Measurements from ENCODE around the gene TEC. TPM values are rescaled to one million over a fixed set of nuclear protein-coding genes. Genes with fewer than 3 reads are reported as not detected.
"Not testable (repeated sequence)": the region's sequence is repeated elsewhere in the genome, so short reads cannot be mapped to it uniquely, and the experiment has no call there.

Gene TEC
- total and polyA plus RNA-seq, 12 donors, result 1.4 to 8.0 (median 4.7) TPM

GRCh38 chr4:48299560-48299959 lies 29.9 kb upstream of the TEC start:
- DNase-seq, result no peak
- WGBS, 4 donors, result 81 to 87% (median 84%) methylated on average over 4 of the region's 4 CpGs
- peaks cover 6% of the 10 kb centered on the region for H3K27me3 ChIP-seq
- H3K4me3 ChIP-seq, result no peak overlapping the region
- H3K27ac ChIP-seq, result no peak overlapping the region
- intact Hi-C loops (cut with DNase I), result no loop called here
- TF ChIP-seq, protein P1, sequence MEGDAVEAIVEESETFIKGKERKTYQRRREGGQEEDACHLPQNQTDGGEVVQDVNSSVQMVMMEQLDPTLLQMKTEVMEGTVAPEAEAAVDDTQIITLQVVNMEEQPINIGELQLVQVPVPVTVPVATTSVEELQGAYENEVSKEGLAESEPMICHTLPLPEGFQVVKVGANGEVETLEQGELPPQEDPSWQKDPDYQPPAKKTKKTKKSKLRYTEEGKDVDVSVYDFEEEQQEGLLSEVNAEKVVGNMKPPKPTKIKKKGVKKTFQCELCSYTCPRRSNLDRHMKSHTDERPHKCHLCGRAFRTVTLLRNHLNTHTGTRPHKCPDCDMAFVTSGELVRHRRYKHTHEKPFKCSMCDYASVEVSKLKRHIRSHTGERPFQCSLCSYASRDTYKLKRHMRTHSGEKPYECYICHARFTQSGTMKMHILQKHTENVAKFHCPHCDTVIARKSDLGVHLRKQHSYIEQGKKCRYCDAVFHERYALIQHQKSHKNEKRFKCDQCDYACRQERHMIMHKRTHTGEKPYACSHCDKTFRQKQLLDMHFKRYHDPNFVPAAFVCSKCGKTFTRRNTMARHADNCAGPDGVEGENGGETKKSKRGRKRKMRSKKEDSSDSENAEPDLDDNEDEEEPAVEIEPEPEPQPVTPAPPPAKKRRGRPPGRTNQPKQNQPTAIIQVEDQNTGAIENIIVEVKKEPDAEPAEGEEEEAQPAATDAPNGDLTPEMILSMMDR (IDR thresholded peaks at IDR 0.05), result no peak
- no peak for TF ChIP-seq POLR2A (IDR thresholded peaks at IDR 0.05)
- H3K4me1 ChIP-seq (replicated peaks in 1 of 2), result no peaks in the 10 kb centered on the region
- no peaks in the 10 kb centered on the region for H3K36me3 ChIP-seq (replicated peaks in 1 of 2)
- no peaks in the 10 kb centered on the region for H3K9me3 ChIP-seq (replicated peaks in 1 of 3)

DNA sequence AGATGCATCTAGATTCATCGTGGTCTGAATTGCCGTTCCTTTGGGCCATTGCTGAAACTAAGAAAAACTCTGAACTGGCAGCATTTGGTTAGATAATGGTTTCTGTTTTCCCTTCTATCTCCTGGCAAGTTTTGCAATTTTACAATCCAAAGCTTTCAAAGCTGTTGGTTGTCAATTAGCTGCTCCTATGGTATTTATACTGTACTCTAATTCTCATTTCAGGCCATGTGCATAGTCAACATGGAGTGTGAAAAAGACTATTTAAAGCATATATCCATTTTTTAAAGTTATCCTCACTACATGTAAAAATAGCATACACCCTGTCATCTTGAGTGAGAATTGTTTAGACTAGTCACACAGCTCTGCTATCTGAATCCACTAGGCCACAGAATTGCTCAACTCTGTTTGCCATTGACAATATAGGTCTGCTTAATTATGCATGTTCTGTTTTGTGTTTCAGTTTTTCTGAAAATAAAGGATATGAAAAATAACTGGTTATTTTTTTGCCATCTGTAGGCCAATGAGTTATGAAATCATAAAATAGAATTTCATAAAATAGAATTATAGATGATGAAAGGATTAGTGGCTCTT lies 27.7 kb upstream of the TEC start:
- H3K27me3 ChIP-seq, result no peaks in the 10 kb centered on the region
- H3K36me3 ChIP-seq (replicated peaks in 1 of 2), result no peaks in the 10 kb centered on the region
- DNase-seq, result no peak
- H3K4me3 ChIP-seq, result no peak overlapping the region
- intact Hi-C loops (cut with DNase I), result no loop called here
- H3K27ac ChIP-seq, result no peak overlapping the region
- TF ChIP-seq, protein P1 (IDR thresholded peaks at IDR 0.05), result no peak
- TF ChIP-seq POLR2A (IDR thresholded peaks at IDR 0.05), result no peak
- WGBS, 4 donors, result 85 to 93% (median 91%) methylated on average over 2 of the region's 2 CpGs
- no peaks in the 10 kb centered on the region for H3K4me1 ChIP-seq (replicated peaks in 1 of 2)
- no peaks in the 10 kb centered on the region for H3K9me3 ChIP-seq (replicated peaks in 1 of 3)

GRCh38 chr4:48296365-48296764 lies 26.7 kb upstream of the TEC start:
- 67 to 81% (median 75%) methylated on average over 6 of the region's 6 CpGs for WGBS, 4 donors
- Histone ChIP-seq H3K4me3 (no peak overlapping the region), H3K4me1 (replicated peaks in 1 of 2) (no peaks in the 10 kb centered on the region), H3K9me3 (replicated peaks in 1 of 3) (no peaks in the 10 kb centered on the region), H3K27me3 (no peaks in the 10 kb centered on the region), H3K36me3 (replicated peaks in 1 of 2) (no peaks in the 10 kb centered on the region), H3K27ac (no peak overlapping the region)
- DNase-seq, result no peak
- intact Hi-C loops (cut with DNase I), result no loop called here
- TF ChIP-seq, protein P1 (IDR thresholded peaks at IDR 0.05), result no peak
- no peak for TF ChIP-seq POLR2A (IDR thresholded peaks at IDR 0.05)

DNA sequence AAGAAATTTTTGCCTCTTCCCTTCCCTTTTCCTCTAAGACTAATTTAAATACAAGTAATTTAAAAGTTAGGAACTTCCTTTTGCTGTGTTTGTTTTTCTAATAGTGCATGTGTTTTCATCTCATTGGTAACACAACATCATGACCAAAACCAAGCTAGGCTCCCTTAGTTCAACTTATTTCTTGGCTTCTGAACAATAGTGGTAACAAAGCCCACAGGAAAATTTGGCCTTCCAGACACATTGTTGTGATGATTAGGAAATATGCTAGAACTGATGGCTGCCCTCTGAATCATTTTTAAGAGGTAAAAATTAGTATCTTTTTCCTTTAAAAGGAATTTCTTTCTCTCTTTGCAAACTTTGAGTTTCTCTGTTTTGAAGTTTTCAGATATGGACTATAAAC lies 25.5 kb upstream of the TEC start:
- no peak overlapping the region for H3K4me3 ChIP-seq
- TF ChIP-seq, protein P1 (IDR thresholded peaks at IDR 0.05), result no peak
- TF ChIP-seq POLR2A (IDR thresholded peaks at IDR 0.05), result no peak
- H3K36me3 ChIP-seq (replicated peaks in 1 of 2), result no peaks in the 10 kb centered on the region
- H3K4me1 ChIP-seq (replicated peaks in 1 of 2), result no peaks in the 10 kb centered on the region
- DNase-seq, result no peak
- no peaks in the 10 kb centered on the region for H3K27me3 ChIP-seq
- H3K27ac ChIP-seq, result no peak overlapping the region
- intact Hi-C loops (cut with DNase I), result no loop called here
- H3K9me3 ChIP-seq (replicated peaks in 1 of 3), result no peaks in the 10 kb centered on the region

GRCh38 chr4:48292218-48292790 lies 22.7 kb upstream of the TEC start:
- H3K4me3 ChIP-seq; intact Hi-C loops (cut with DNase I); DNase-seq; H3K4me1 ChIP-seq (replicated peaks in 1 of 2); H3K9me3 ChIP-seq (replicated peaks in 1 of 3); H3K36me3 ChIP-seq (replicated peaks in 1 of 2); H3K27me3 ChIP-seq; H3K27ac ChIP-seq: not testable (repeated sequence)
- WGBS, 4 donors, result 93 to 99% (median 96%) methylated on average over 13 to 40 of the region's 40 CpGs
